Prostate gland (tissue), 2 donors: Measurements from ENCODE around the gene KAT8.

Experiments used
- POLR2A ChIP-seq: fragments of 450-650 bp; IDR thresholded peaks from one replicate; pipeline ENCODE4 v1.6.1; 2016; ENCODE audit warnings: antibody characterized with exemption, mild to moderate bottlenecking
- TF ChIP-seq, protein P1 (sequence below), 4 experiments: fragments of 200-600 bp in 2 of 4; fragments of 450-650 bp in 2 of 4; sonication (generic) in 2 of 4; IDR thresholded peaks; 1 replicate in 3 of 4; 2 replicates in 1 of 4; pipeline ENCODE4 v1.5.1; 2016 to 2019; ENCODE audit warnings: antibody characterized with exemption in 4 of 4, mild to moderate bottlenecking in 2 of 4, moderate library complexity in 2 of 4

DNA sequence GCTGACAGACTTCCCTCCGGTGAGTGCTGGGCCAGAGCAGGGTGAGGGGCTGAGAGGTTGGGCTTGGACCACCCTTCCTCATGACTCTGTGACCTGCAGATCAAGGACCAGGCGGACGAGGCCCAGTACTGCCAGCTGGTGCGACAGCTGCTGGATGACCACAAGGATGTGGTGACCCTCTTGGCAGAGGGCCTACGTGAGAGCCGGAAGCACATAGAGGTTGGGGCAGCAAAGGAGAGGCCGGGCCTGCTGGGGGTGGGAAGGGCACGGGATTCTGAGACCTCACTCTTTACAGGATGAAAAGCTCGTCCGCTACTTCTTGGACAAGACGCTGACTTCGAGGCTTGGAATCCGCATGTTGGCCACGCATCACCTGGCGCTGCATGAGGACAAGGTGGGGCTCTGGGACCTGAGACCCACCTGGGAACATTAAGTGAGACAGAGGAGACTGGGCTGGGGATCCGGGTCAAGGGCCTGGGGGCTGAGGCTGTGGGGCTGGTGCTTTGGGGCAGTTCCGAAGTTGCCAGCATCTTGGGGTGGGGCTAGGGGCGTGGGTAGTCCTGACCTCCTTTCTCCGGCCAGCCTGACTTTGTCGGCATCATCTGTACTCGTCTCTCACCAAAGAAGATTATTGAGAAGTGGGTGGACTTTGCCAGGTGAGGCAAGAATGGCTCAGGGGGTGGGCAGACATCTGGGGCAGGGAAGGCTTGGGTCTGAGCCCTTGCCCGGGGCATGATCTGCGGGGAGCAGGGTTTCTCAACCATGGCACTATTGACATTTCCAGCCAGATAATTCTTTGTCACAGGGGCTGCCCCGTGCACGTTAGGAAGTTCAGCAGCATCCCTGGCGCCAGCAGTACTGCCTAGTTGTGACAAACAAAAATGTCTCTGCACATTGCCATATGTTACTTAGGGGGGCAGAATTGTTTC is 7.1 kb upstream of the KAT8 start:
- TF ChIP-seq, protein P1, sequence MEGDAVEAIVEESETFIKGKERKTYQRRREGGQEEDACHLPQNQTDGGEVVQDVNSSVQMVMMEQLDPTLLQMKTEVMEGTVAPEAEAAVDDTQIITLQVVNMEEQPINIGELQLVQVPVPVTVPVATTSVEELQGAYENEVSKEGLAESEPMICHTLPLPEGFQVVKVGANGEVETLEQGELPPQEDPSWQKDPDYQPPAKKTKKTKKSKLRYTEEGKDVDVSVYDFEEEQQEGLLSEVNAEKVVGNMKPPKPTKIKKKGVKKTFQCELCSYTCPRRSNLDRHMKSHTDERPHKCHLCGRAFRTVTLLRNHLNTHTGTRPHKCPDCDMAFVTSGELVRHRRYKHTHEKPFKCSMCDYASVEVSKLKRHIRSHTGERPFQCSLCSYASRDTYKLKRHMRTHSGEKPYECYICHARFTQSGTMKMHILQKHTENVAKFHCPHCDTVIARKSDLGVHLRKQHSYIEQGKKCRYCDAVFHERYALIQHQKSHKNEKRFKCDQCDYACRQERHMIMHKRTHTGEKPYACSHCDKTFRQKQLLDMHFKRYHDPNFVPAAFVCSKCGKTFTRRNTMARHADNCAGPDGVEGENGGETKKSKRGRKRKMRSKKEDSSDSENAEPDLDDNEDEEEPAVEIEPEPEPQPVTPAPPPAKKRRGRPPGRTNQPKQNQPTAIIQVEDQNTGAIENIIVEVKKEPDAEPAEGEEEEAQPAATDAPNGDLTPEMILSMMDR (IDR thresholded peaks at IDR 0.05), result no peak
- no peak for TF ChIP-seq POLR2A
